A549 (cell line): ENCODE data around the gene GET4.
A peak's percentile ranks its signal among the peaks of the same experiment; 100 is the strongest.

Source experiments
- BHLHE40 ChIP-seq: IDR thresholded peaks from 2 replicates; pipeline ENCODE4 v1.6.1; 2012; ENCODE audit warnings: low read depth, low read length, inconsistent platforms
- CHD4 ChIP-seq: fragments of 200-600 bp; sonication (generic); IDR thresholded peaks from 2 replicates; pipeline ENCODE4 v1.6.1; 2016; ENCODE audit warnings: antibody characterized with exemption, mild to moderate bottlenecking, borderline replicate concordance
- CTCF ChIP-seq: fragments of >200 bp; sonication (Bioruptor Twin); formaldehyde crosslinking; IDR thresholded peaks from 3 replicates; pipeline ENCODE4 v1.5.1; 2016
- EHF ChIP-seq: fragments of 250-450 bp; sonication (Bioruptor Pico); IDR thresholded peaks from 2 replicates; pipeline ENCODE4 v1.5.0; 2020; ENCODE audit warnings: mild to moderate bottlenecking
- ELK1 ChIP-seq: fragments of 150-350 bp; IDR thresholded peaks from 2 replicates; pipeline ENCODE4 v1.6.1; 2014; ENCODE audit warnings: low read depth, mild to moderate bottlenecking, low read length
- HDAC2 ChIP-seq: fragments of 200-600 bp; sonication (generic); IDR thresholded peaks from 2 replicates; pipeline ENCODE4 v1.6.1; 2016
- MAFK ChIP-seq: fragments of 450-650 bp; IDR thresholded peaks from 2 replicates; pipeline ENCODE4 v1.6.1; 2014; ENCODE audit not compliant: partially characterized antibody
- MAX ChIP-seq: IDR thresholded peaks from 2 replicates; pipeline ENCODE4 v1.6.1; 2012
- NR3C1 ChIP-seq: fragments of >200 bp; sonication (Bioruptor Twin); formaldehyde crosslinking; IDR thresholded peaks from 3 replicates; pipeline ENCODE4 v1.6.1; 2017
- POLR2A ChIP-seq: IDR thresholded peaks from 2 replicates; pipeline ENCODE4 v1.6.1; 2012; ENCODE audit warnings: mild to moderate bottlenecking, low read length
- RAD21 ChIP-seq, 2 experiments: fragments of >200 bp in 1 of 2; sonication (Bioruptor Twin) in 1 of 2; formaldehyde crosslinking in 1 of 2; IDR thresholded peaks in 1 of 2; conservative IDR thresholded peaks in 1 of 2; 2 replicates in 1 of 2; 3 replicates in 1 of 2; pipeline ENCODE4 v1.6.1; 2012 to 2018; ENCODE audit warnings: inconsistent platforms in 1 of 2
- RFX5 ChIP-seq: fragments of 450-650 bp; IDR thresholded peaks from 2 replicates; pipeline ENCODE4 v1.7.1; 2014; ENCODE audit warnings: antibody characterized with exemption, mild to moderate bottlenecking, moderate library complexity
- TP53 ChIP-seq: fragments of 250-450 bp; sonication (Bioruptor Pico); IDR thresholded peaks from 2 replicates; pipeline ENCODE4 v1.5.0; 2021; ENCODE audit warnings: mild to moderate bottlenecking, moderate library complexity
- USF2 ChIP-seq: fragments of 450-650 bp; IDR thresholded peaks from 2 replicates; pipeline ENCODE4 v1.6.1; 2014; ENCODE audit warnings: antibody characterized with exemption

- TF ChIP-seq HDAC2 (no peak), MAX (0 out of 2 replicates have a peak, but pooled peaks have one; percentile 14), RAD21 (conservative IDR thresholded peaks at IDR 0.05 in 1 of 2, IDR thresholded peaks at IDR 0.05 in 1 of 2) (no peak), EHF (CRISPR knock-in tag) (no peak), MAFK (no peak), USF2 (no peak), CTCF (no peak), BHLHE40 (no peak), NR3C1 (no peak), POLR2A (no peak), TP53 (CRISPR knock-in tag) (no peak), CHD4 (no peak), RFX5 (no peak), ELK1 (no peak)
These were observed 21.5 kb downstream of the GET4 start for GRCh38 chr7:897771-898376.
